ENCODE data around the gene FCRL6. TPM values are rescaled to one million over a fixed set of nuclear protein-coding genes. Genes with fewer than 3 reads are reported as not detected.

Gene FCRL6
- total RNA-seq, 1 experiment from 2014 or later, result not detected

- DNase-seq (ENCODE audit: low spot score), result no peak
Measured at GRCh38 chr1:159799446-159799985, 2.6 kb upstream of the FCRL6 start.

GRCh38 chr1:159800177-159800930, 1.8 kb upstream of the FCRL6 start:
- DNase-seq (ENCODE audit: low spot score), result peak; percentile 17

- DNase-seq (ENCODE audit: low spot score), result no peak
Measured at GRCh38 chr1:159803956-159804689, 2.0 kb downstream of the FCRL6 start.

GRCh38 chr1:159804924-159805323, 2.8 kb downstream of the FCRL6 start:
- no peak for DNase-seq (ENCODE audit: low spot score)

- DNase-seq (ENCODE audit: low spot score), result no peak
Measured at GRCh38 chr1:159815926-159816325, 13.8 kb downstream of the FCRL6 start.

- DNase-seq (ENCODE audit: low spot score), result peak; percentile 61
Measured at GRCh38 chr1:159817276-159818041, 15.3 kb downstream of the FCRL6 start.

- DNase-seq (ENCODE audit: low spot score), result no peak
Measured at GRCh38 chr1:159821171-159821867, 19.2 kb downstream of the FCRL6 start.

- no peak for DNase-seq (ENCODE audit: low spot score)
Measured at GRCh38 chr1:159823406-159823805, 21.2 kb downstream of the FCRL6 start.

GRCh38 chr1:159825564-159825963, 23.4 kb downstream of the FCRL6 start:
- DNase-seq (ENCODE audit: low spot score), result no peak

- no peak for DNase-seq (ENCODE audit: low spot score)
Measured at GRCh38 chr1:159826441-159827101, 24.4 kb downstream of the FCRL6 start, which contains the start of gene SLAMF8. TSS of gene SLAMF8 (plus strand) at chr1:159826873. CDS start at chr1:159826899, 26 bp downstream.

GRCh38 chr1:159827102-159827490, 24.9 kb downstream of the FCRL6 start:
- DNase-seq (ENCODE audit: low spot score), result no peak

- no peak for DNase-seq (ENCODE audit: low spot score)
Measured at GRCh38 chr1:159827549-159827948, 25.4 kb downstream of the FCRL6 start.

- DNase-seq (ENCODE audit: low spot score), result no peak
Measured at GRCh38 chr1:159828176-159828575, 26.0 kb downstream of the FCRL6 start.

- no peak for DNase-seq (ENCODE audit: low spot score)
Measured at GRCh38 chr1:159828581-159829272, 26.6 kb downstream of the FCRL6 start.

GRCh38 chr1:159829273-159829634, 27.1 kb downstream of the FCRL6 start:
- peak; percentile 16 for DNase-seq (ENCODE audit: low spot score)

- DNase-seq (ENCODE audit: low spot score), result peak; percentile 48
Measured at GRCh38 chr1:159829822-159830465, 27.8 kb downstream of the FCRL6 start.

- DNase-seq (ENCODE audit: low spot score), result no peak
Measured at GRCh38 chr1:159830722-159831121, 28.6 kb downstream of the FCRL6 start.

- no peak for DNase-seq (ENCODE audit: low spot score)
Measured at GRCh38 chr1:159831412-159832141, 29.4 kb downstream of the FCRL6 start.

- no peak for DNase-seq (ENCODE audit: low spot score)
Measured at GRCh38 chr1:159832309-159832708, 30.1 kb downstream of the FCRL6 start.
